Measurements from ENCODE around the gene UMAD1.

The UMAD1 gene

DNA sequence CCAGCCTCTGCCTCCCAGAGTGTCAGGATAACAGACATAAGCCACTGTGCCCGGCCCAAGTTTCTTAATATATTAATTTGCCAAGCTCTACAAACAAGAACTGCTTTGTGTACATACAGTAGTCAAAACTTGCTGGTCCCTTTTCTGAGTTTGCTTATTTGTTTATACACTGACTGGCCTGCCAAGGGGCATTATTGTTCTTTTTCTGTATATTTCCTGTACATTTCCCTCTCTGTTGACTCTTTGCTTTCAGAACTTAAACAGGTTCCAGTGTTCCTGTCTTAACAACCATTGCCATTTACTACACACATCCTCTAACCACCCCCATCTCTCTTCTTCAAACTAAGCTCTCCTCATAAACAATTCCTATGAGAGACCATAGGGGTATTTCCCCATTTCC, 139.3 kb downstream of the UMAD1 start:
- no peak overlapping the region for H3K4me3 ChIP-seq (ENCODE audit: low read depth, low read length)
- DNase-seq (ENCODE audit: low read depth): no peak
- TF ChIP-seq, protein P1, sequence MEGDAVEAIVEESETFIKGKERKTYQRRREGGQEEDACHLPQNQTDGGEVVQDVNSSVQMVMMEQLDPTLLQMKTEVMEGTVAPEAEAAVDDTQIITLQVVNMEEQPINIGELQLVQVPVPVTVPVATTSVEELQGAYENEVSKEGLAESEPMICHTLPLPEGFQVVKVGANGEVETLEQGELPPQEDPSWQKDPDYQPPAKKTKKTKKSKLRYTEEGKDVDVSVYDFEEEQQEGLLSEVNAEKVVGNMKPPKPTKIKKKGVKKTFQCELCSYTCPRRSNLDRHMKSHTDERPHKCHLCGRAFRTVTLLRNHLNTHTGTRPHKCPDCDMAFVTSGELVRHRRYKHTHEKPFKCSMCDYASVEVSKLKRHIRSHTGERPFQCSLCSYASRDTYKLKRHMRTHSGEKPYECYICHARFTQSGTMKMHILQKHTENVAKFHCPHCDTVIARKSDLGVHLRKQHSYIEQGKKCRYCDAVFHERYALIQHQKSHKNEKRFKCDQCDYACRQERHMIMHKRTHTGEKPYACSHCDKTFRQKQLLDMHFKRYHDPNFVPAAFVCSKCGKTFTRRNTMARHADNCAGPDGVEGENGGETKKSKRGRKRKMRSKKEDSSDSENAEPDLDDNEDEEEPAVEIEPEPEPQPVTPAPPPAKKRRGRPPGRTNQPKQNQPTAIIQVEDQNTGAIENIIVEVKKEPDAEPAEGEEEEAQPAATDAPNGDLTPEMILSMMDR (conservative IDR thresholded peaks at IDR 0.05; ENCODE audit: low read depth, low read length): no peak

DNA sequence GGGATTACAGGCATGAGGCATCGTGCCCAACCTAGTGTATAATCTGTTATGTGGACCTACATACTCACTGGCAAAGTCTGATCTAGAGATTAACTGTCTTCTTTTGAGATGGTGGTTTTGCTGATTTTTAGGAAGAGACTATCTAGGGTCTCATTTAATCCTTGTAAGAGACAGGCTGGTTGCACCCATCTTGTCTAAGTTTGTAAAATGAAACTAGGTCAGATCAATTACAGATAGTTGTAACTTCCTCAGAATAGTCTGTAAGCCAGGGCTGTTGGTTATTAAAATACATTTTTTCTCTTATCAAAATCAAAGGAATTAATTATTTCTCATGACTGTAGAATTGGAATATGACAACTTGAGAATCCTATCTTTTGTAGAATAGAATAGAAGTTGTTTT, 142.4 kb downstream of the UMAD1 start:
- no peak overlapping the region for H3K4me3 ChIP-seq (ENCODE audit: low read depth, low read length)
- TF ChIP-seq, protein P1 (conservative IDR thresholded peaks at IDR 0.05; ENCODE audit: low read depth, low read length): no peak
- no peak for DNase-seq (ENCODE audit: low read depth)

DNA sequence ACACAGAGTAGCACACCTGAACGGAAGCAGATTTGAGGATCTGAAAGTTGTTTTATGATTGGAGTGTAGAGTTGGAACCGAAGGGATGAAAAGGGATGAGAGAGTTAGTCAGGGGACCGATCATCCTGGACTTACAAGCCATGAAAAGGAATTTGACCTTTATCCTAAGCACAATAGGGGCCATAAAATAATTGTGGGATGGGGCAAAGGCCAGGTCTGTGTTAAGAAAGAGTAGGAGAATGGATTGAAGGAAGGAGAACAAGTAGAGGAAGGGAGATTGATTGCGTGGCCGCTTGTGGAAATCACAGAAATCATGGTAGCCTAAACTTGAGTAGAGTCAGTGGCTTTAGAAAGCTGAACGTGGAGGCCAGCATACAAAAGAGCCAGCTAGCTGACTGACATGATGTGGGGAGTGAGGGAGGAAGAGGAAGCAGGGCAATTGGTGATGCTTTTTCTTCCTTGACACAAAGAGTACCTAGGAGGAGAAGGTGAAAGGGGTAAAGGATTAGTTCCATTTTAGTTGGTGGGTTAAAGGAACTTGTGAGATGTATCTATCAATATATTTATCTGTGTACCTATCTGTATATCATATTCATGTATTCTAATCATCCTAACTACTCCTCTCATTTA, 144.9 kb downstream of the UMAD1 start:
- no peak overlapping the region for H3K4me3 ChIP-seq (ENCODE audit: low read depth, low read length)
- DNase-seq (ENCODE audit: low read depth): no peak
- TF ChIP-seq, protein P1 (conservative IDR thresholded peaks at IDR 0.05; ENCODE audit: low read depth, low read length): no peak

DNA sequence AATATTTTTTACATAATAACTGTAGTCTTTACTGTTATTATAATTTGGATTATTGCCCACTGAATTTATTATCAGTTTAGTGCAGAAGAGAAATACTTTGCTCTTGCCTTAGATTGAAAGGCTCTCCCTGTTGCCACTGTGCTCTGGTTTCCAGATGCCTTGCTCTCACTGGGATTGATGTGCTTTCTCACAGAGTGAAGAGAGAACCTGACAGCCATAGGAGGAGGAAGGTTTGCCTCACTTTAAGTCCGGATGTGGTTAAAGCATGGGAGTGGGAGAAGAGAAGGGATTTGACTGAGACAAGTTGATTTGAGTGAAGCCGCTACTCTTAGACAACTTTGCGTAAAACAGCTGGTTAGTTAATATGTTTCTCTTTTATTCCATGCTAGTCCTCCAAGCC, 146.0 kb downstream of the UMAD1 start:
- H3K4me3 ChIP-seq (ENCODE audit: low read depth, low read length): no peak overlapping the region
- TF ChIP-seq, protein P1 (conservative IDR thresholded peaks at IDR 0.05; ENCODE audit: low read depth, low read length): no peak
- no peak for DNase-seq (ENCODE audit: low read depth)

DNA sequence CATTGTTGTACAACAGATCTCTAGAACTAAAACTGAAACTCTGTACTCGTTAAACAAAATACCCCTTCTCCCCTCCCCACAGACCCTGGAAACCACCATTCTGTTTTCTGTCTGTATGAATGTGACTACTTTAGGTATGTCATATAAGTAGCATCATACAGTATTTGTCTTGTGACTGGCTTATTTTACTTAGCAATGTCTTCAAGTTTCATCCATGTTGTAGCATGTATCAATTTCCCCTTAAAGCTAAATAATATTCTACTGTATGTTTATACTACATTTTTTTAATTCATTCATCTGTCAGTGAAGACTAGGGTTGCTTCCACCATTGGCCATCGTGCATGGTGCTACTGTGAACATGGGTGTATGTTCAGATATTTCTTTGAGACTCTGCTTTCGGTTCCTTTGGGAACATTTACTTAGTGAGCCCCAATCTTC, 149.0 kb downstream of the UMAD1 start:
- DNase-seq (ENCODE audit: low read depth): no peak
- TF ChIP-seq, protein P1 (conservative IDR thresholded peaks at IDR 0.05; ENCODE audit: low read depth, low read length): no peak
- no peak overlapping the region for H3K4me3 ChIP-seq (ENCODE audit: low read depth, low read length)

DNA sequence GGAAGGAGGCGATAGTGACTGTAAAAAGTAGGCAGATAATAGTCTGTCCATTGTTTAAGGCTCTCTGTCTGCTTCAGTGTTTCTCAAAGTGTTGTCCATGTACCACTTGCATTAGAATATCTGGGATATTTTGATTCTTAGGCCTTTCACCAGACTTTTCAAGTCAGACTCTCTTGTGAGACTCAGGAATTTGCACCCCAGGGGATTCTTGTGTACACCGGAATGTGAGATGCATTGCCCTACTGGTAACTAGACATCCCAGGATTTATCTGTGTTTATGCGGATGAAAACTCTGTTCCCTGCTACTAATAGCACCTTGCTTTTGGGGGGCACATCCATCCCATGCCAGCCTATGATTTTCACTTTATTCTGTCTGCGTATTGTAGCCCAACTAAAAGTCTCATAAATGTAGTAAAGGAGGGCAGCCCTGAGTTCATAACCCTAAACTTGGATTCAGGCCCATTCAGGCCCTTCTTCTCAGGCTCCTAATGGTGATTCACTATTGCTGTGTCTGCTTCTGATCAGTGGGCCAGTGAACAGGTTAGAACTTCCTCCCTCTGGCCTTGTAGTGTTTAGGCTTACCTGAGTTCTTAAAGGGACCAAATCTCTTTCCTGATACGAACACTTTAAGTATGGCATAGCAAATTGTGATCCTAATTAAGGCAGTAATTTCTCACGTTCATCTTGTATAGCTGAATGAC, 149.6 kb downstream of the UMAD1 start:
- DNase-seq (ENCODE audit: low read depth): peak; percentile 63
- H3K4me3 ChIP-seq (ENCODE audit: low read depth, low read length): no peak overlapping the region
- TF ChIP-seq, protein P1 (conservative IDR thresholded peaks at IDR 0.05; ENCODE audit: low read depth, low read length): no peak

DNA sequence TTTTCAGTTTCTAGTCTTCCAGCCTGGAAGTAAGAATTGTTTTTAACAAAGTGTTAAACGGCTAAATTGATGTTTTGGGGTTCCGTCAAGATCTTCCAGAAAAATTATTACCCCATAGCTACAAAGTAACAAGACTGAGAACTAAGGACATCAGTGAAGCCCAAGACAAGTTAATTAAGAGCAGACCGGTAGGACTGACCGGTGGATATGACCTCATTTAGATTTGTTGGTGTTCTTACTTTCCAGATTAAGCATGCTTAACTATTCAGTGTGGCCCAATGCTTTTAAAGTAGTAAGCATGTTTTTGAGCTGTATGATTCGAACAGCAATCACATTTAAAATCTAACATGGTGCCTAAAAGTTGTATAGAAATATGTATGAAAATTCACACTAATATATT, 151.0 kb downstream of the UMAD1 start:
- no peak overlapping the region for H3K4me3 ChIP-seq (ENCODE audit: low read depth, low read length)
- DNase-seq (ENCODE audit: low read depth): no peak
- TF ChIP-seq, protein P1 (conservative IDR thresholded peaks at IDR 0.05; ENCODE audit: low read depth, low read length): no peak

Data from choroid plexus epithelial cell (primary cell).